GM19043 (cell line): ENCODE measurements around the gene ZNRF4.

Experiments
- ATAC-seq: cut with Tn5 transposase; IDR thresholded peaks from one replicate; pipeline ENCODE4 v1.9.1; 2021; ENCODE audit warnings: low read depth; ENCODE audit not compliant: unreplicated experiment

Gene ZNRF4

DNA sequence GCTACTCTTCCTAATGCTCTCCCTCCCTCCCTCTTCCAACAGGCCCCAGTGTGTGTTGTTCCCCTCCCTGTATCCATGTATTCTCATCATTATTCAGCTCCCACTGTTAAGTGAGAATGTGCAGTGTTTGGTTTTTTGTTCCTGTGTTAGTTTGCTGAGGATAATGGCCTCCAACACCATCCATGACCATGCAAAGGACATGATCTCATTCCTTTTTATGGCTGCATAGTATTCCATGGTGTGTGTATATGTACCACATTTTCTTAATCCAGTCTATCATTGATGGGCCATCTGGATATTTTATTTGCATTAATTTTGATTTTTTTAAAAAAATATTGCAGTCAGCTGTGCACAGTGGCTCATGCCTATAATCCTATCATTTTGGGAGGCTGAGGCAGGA is 15.8 kb upstream of the ZNRF4 start:
- no peak for ATAC-seq

GRCh38 chr19:5440299-5440698 is 14.9 kb upstream of the ZNRF4 start:
- no peak for ATAC-seq

DNA sequence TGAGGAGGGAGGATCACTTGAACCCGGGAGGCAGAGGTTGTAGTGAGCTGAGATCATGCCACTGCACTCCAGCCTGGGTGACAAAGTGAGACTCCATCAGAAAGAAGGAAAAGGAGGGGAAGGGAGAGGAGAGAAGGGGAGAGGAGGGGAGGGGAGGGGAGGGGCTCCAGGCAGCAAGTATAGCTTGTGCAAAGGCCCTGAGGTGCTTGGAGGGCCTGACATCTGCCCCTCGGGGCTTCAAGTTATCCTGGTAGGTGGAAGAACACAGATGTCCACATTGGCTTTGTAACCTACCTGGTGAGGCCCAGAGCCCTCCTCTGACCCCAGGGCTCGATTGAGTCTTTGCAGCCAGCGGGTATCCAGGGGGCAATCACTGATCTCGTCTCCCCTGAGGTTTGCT is 11.5 kb upstream of the ZNRF4 start:
- ATAC-seq: no peak

- no peak for ATAC-seq
Observed at GRCh38 chr19:5444431-5444830, 10.8 kb upstream of the ZNRF4 start.

GRCh38 chr19:5445071-5445470 is 10.1 kb upstream of the ZNRF4 start:
- ATAC-seq: no peak

DNA sequence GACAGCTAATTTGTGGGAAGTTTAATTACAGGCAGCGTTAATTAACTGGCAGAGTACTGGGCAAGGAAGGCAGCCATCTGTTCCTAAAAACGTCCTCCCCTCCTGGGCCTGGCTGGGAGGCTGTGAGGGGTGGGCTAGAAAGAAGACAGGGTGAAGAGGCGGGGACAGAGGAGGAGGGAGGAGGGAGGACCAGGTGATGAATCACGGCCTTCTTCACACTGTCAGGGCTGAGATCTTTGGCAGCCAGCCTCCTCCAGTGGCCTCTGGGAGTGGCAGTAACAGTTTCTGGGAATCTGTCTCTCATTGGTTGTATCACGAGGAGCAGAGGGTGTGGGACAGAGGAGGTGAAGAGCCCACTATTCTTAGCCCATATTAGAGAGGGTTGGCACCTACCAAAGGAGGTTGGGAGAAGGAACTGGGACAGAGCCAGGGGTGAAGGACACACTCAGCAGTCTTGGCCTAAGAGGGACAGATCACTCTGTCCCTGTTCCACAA is 9.6 kb upstream of the ZNRF4 start:
- ATAC-seq: no peak

GRCh38 chr19:5447700-5448311 is 7.4 kb upstream of the ZNRF4 start:
- no peak for ATAC-seq

GRCh38 chr19:5448374-5448773 is 6.8 kb upstream of the ZNRF4 start:
- ATAC-seq: no peak

GRCh38 chr19:5450482-5451126 is 4.6 kb upstream of the ZNRF4 start:
- ATAC-seq: no peak

GRCh38 chr19:5451494-5451893 is 3.7 kb upstream of the ZNRF4 start:
- ATAC-seq: no peak

GRCh38 chr19:5452594-5453565 is 2.3 kb upstream of the ZNRF4 start:
- ATAC-seq: no peak

- ATAC-seq: no peak
Observed at GRCh38 chr19:5454743-5455142, 474 bp upstream of the ZNRF4 start.

DNA sequence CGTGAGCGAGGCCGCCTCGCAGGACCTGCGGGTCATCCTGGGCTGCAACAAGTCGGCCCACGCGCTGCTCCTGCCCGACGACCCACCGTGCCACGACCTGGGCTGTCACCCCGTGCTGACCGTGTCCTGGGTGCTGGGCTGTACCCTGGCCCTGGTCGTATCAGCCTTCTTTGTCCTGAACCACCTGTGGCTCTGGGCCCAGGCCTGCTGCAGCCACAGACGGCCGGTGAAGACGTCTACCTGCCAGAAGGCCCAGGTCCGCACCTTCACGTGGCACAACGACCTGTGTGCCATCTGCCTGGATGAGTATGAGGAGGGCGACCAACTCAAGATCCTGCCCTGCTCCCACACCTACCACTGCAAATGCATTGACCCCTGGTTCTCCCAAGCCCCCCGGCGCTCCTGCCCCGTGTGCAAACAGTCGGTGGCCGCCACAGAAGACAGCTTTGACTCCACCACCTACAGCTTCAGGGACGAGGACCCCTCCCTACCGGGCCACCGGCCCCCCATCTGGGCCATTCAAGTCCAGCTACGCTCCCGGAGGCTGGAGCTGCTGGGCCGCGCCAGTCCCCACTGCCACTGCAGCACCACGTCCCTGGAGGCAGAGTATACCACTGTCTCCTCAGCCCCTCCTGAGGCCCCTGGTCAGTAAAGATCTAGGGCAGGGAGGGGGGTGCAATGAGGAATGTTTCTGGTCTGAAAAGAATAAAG is 1.1 kb downstream of the ZNRF4 start:
- no peak for ATAC-seq

- no peak for ATAC-seq
Observed at GRCh38 chr19:5456841-5457200, 1.6 kb downstream of the ZNRF4 start.

DNA sequence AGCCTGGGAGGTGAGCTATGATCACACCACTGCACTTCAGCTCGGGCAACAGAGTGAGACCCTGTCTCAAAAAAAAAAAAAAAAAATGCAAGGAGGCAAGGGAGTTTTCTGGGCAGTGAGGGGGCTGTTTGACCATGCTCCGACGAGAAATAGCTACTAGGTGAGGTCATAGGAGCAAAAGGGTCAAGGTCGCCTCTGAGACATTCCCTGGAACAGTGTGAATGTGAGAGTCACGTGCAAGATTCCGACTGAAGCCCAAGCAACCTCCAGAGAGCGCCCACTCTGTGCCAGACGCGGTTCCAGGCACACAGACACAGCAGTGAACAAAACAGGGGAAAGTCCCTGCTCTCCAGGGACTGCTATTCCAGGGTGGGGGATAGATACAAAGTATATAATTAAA is 2.5 kb downstream of the ZNRF4 start:
- ATAC-seq: no peak

DNA sequence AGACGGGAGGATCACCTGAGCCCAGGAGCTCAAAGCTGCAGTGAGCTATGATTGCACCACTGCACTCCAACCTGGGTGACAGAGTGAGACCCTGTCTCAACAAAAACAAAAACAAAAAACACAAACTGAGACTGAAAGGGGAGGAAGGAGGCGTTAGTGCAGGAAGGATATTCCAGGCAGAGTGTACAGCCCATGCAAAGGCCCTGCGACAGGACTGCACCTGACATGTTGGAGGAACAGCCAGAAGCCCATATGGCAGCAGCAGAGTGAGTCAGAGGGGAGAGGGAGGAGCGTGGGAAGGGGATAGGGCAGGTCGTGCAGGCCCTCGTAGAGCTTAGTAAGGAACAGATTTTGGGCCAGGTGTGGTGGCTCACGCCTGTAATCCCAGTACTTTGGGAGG is 3.2 kb downstream of the ZNRF4 start:
- ATAC-seq: no peak

DNA sequence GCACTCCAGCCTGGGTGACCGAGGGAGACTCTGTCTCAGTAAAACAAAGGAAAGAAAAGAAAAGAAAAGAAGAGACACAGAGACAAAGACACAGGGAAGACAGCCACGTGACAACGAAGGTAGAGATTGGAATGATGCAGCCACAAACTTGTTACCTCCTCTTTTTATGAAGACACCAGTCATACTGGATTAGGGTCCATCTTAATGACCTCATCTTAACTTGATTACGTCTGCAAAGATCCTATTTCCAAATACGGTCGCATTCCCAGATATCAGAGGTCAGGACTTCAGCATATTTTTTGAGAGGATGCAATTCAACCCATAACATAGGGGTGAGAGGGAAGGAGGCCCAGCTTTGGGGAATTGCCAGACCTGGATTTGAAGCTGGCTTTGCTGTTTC is 4.1 kb downstream of the ZNRF4 start:
- ATAC-seq: no peak

DNA sequence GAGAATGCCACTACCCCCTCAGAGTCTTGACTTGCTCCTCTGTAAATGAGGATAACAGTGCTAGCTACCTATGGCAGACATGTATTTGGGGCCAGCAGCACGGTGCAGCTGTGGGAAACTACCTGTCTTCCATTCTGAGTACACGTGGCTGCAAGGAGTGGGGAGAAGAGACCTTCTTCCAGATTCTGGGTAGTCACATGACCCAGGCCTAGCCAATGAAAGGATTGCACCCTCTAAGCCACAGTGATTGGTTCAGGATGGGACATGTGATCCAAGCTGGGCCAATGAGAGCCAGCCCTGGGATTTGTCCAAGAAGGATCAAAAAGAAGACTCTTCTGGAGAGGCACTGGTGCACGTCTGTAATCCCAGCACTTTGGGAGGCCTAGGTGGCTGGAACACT is 5.5 kb downstream of the ZNRF4 start:
- no peak for ATAC-seq

GRCh38 chr19:5463959-5464358 is 8.7 kb downstream of the ZNRF4 start:
- no peak for ATAC-seq

GRCh38 chr19:5466072-5466471 is 10.9 kb downstream of the ZNRF4 start:
- no peak for ATAC-seq

- ATAC-seq: no peak
Observed at GRCh38 chr19:5466814-5467291, 11.6 kb downstream of the ZNRF4 start.
